Hematopoietic multipotent progenitor cell treated with erythropoietin and hydrocortisone succinate and interleukin-3 and kit ligand, for 4 days (in vitro differentiated cells): Measurements from ENCODE around the gene HDAC8.

ENCODE experiments used
- DNase-seq: peaks from one replicate; pipeline ENCODE4 v3.0.0-alpha.2; 2015

HDAC8 gene

DNA sequence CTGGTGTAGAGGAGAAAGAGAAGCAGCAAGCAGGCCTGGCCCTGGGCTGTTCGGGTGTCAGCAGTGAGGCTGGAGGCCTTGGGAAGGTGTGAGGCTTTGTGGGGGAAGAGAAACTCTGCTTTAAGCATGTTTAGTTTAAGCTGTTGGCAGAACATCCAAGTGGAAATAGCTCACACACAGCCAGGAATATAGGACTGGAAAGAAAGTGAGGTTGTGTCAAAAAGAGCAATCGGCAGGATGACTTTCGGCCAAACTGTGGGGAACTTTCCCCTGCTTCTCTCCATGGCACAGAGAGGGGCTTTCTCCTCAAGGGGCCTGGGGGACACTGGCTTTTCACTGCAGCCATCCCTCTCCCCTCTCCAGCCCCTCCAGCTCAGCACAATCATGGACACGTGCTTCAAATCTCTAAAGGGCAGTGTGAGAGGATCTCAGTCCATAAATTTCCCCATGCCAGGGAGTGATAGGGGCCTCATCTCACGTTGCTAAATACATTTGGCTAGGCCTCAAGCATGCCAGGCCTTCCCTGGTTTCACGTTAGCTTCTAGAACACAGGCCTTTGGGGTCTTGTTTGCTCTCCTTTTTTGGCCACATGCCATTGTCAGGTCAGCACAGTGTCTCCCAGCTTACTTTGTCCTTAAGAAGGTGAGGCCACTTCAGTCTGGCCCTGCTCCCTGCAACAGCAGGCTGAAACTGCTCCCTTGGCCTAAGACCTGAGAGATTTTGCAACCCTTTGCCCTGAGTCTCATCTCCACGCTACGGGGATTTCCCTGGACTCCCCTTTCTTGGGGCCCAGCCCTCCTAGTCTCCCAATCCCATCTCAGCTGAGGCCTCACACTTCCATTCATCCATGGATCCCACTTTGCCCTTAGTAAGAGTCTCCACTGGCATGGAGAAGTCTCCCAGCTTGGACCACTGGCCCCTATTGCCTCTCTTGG lies 258.7 kb downstream of the HDAC8 start:
- no peak for DNase-seq

GRCh38 chrX:72312311-72312940 lies 260.2 kb downstream of the HDAC8 start:
- no peak for DNase-seq

DNA sequence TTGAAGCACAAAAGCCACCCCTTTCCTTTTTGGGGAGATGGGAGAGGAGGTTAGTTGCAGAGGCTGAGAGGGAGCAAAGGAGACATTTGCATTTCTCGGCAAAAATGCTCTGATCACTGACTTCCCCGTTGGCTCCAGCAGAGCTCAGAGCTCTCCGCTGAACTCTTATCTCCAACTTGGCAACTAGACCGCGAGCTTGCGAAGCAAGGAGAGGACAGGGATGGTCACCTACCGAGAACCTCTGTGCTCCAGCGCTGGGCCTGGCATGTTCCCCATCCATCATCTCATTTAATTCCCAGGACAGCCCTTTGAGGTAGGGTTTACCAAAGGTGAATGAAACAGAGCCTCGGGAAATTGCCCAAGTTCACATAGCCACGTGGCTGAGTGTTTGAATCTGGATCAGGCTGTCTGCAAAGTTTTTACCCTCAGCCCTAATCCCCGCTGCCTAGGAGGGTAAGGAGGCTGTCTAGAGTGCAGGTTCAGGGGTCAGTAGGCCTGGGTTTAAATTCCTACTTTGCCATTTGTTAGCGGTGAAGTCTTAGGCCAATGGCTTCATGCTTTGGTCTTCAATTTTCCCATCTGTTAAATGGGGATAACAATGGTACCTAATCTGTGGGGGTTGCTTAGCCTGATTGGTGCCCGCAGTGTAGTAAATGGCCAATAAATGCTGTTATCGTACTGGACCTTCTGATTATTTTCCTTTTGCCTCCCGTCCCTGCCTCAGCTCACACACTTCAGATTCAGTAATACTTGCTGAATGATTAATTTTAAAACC lies 263.2 kb downstream of the HDAC8 start:
- peak; percentile 53 for DNase-seq

DNA sequence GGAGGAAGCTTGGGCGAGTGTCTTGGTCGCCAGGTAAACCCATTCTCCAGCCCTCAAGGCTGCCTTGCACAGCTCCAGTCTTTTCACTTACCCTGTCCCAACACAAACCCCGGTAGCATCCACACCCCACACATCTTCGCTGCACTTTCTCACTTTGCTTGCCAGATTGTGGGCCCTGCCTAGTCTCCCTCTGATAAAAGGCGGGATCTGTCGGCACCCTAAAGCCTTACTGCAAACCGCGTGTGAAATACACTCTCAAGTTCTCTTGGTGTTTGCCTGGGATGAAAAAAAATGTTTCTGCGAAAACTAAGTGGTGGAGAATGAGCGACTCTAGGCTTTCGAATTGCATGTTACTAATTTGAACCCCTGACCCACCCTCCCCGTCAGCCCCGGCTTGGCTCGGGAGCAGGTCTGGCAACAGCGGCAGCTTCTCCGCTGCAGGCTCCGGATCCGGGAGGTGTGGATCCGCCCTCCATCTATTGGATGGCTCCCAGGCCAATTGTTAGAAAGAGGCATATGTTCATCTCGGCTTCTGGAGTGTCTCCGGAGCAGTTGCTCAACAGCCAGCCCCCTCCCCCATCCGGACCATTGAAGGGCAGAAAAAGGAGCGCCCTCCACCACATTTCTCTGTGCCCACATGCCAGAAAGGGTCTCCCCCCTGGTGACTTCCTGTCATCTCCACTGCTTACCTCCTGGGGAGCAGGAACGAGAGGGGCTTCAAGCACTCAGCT lies 263.9 kb downstream of the HDAC8 start:
- peak; percentile 78 for DNase-seq

DNA sequence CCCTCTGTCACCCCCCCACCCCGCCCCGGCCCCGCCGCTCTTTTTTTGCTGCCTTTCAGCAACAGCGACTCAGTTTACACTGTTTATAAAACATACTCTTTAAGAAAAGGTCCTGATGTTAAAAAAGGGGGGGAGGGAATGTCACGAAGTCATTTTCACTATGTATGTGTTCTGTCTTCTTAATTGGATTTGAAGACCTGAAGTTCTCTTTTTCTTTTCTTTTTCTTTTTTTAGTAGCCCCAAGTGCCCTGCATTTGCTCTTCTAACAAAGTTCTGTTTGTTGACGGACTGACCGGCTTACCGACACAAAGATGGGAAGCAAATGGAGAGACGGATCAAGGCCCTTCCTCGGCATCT lies 264.5 kb downstream of the HDAC8 start:
- DNase-seq: no peak

- DNase-seq: no peak
Measured at GRCh38 chrX:72307646-72308051, 265.0 kb downstream of the HDAC8 start.

DNA sequence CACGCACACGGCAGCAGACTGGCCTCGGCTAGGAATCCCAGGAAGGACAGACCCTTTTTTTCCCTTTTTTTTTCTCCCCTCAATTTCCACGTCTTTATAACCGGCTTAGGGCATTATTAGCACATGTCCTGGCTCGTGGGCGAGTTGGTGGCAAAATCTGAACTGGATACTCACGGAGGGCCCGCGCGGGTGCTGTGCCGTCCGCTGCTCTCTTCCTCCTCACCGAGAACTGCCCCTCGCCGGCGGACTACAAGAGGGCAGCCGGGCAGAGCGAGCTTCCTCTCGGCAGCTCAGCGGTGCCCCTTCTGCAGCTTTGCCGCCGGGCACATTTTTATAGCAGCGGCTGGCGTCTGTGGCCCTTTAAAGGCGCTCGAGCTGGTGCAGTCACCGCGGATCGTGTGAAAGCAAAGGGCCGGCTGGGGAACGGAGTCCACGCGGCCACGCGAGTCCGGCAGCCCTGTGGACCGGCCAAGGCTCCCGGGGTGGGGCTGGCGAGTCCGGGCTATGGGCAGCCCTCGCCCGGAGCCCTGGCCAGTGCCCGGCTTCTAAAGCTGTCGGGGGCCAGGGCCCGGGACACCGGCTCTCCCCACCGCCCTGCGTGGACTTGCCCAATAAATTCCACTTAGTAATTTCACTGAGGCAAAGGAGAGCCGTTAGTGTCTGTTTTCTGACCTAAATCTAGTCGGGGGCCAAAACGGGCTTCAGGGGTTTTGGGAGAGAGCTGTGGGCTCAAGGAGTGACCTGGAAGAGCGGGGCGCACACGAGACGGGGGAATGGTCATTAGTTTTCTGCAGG lies 265.6 kb downstream of the HDAC8 start:
- DNase-seq: peak; percentile 82

- DNase-seq: peak; percentile 20
Measured at GRCh38 chrX:72306085-72306801, 266.4 kb downstream of the HDAC8 start.

- peak; percentile 28 for DNase-seq
Measured at GRCh38 chrX:72305286-72306084, 267.2 kb downstream of the HDAC8 start, which contains the start of gene CITED1. Gene CITED1 (minus strand): TSS chrX:72305914. CDS start chrX:72302869, 3,045 bp downstream.

DNA sequence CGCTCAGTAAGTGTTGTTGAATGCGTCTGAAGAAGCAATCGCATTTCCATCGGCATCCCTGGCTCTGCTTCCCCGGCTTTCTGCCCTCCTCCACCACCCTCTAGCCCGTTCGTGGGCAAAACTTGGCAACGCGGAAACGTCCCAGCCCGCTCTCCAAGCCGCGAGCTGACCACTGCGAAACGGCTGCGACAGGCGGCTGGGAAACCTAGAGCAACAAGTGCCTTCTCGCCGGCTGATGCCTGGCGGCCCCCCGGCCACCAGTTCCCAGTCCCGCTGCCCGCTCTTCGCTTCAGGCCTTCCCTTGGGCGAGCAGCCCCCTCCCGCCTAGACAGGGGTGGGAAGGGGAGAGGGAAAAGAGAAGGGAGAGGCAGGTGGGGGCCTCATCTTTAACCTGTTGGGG lies 267.8 kb downstream of the HDAC8 start:
- no peak for DNase-seq

GRCh38 chrX:72301781-72302180 lies 270.9 kb downstream of the HDAC8 start:
- no peak for DNase-seq

DNA sequence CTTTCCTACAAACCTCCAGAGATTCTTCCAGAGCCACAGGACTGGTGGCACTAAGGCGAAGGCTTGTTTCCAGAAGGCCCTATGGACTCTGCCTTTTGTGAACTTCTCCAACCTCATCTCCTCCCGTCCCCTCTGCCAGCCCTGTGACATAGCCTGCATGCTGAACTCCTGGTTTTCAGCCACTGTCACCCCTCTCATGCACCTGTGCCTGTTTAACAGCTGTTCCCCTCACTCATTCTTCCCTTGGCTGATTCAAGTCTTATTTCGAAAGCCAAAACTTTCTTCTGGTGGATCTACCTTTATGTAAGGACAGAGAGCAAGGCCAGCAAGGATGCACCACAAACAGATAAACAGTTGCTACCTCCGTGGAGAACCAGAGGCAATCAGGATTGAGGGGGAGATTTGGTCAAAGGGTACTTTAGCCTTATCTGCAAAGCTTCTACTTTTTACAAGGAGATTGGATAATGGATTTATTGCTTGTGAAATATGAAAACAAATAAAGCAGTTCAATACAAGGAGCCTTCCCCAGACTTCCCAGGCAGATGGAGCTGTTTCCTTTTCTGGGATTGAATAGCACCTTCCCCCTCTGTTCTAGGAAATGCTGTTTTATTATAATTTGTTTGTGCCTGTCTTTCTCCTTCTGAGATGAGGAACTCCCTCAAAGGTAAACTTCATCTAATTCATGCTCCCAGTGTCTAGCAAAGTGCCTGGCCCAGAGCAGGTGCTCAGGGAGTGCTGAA lies 272.6 kb downstream of the HDAC8 start:
- DNase-seq: no peak

DNA sequence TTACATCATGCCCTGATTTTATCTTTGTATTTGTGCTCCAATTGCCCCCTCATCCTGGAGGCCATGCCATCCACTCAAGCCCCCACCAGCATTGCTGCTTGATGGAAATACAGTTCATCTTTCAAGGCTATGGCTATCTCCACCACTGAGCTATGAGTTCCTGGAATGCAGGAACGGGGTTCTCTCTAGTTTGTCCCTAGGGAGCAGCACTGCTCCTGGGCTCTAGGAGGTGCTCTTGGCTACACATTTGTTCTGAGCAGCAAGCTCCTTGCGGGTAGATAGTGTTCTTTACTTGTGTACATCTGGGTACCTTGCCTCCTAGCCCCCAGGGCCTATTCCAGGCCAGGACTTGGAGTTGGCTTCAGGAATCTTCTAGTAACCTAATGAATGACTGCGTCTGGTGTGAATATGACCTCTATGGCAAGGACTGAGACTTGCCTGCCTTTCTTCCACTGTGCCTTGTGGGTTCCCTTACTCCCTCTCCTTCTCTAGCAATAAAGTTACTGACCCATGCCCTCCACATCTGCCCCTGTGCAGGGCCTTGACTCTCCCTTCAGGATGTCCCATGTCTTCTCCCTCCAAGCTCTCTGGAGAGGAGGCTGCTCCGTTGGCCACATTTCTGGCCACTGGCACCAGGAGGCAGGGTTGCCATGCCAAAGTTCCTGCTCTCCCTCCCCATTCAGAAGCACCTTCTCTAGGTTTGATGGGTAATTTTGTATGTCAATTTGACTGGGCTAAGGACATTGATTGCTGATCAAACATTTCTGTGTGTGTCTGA lies 274.5 kb downstream of the HDAC8 start:
- peak; percentile 55 for DNase-seq

- DNase-seq: no peak
Measured at GRCh38 chrX:72296991-72297390, 275.7 kb downstream of the HDAC8 start.

GRCh38 chrX:72295745-72296144 lies 276.9 kb downstream of the HDAC8 start:
- no peak for DNase-seq

DNA sequence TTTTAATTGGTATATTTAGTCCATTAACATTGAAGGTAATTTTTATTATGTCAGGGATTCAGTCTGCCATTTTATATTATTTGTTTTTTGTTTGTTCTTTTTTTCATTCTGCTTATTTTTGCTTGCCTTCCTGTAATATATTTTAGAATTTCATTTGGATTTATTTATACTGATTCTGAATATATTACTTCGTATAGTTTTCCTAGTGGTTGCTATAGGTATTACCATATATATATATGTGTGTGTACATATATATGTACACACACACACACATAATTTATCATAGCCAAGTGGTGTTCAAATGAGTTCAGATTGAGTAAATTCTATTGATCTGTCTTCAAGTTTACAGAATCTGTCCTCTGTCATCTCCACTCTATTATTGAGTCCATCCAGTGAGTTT lies 278.1 kb downstream of the HDAC8 start:
- no peak for DNase-seq

GRCh38 chrX:72282302-72282701 lies 290.3 kb downstream of the HDAC8 start:
- no peak for DNase-seq

- DNase-seq: no peak
Measured at GRCh38 chrX:72280321-72280845, 292.3 kb downstream of the HDAC8 start.
